K562 (cell line): ENCODE measurements around the gene RAB43. TPM values are rescaled to one million over a fixed set of nuclear protein-coding genes. Genes with fewer than 3 reads are reported as not detected.

Source experiments
- ATAC-seq: fragments of 200-7000 bp; cut with Tn5 transposase; 3 replicates; pipeline ENCODE4 v1.9.1; 2020; ENCODE audit warnings: moderate library complexity
- BruUV-seq: library from RNA; stranded (reverse); fragments of 400-500 nt; replicated peaks from 2 replicates; lab custom pipeline; 2021; lab: Mats Ljungman, UMichigan
- CTCF ChIA-PET: fragments of 300-600 bp; formaldehyde crosslinking; extraction: SDS; loops from one replicate; lab custom pipeline; 2021; ENCODE audit warnings: low intra/inter-chr PET ratio; lab: Yijun Ruan, JAX
- POLR2A ChIA-PET: fragments of 300-600, 350-650 bp; sonication (Branson Sonifier 250); formaldehyde crosslinking; extraction: SDS; loops from one replicate; lab custom pipeline; 2021; ENCODE audit warnings: antibody characterized with exemption, inconsistent platforms; lab: Yijun Ruan, JAX
- DNase-seq, 4 experiments: peaks; one replicate each; pipeline versions ENCODE4 v3.0.0 to v3.0.0-alpha.2; 2011 to 2018; ENCODE audit warnings: low spot score in 3 of 4, mixed read lengths in 3 of 4; ENCODE audit errors: extremely low read depth in 1 of 4
- FAIRE-seq: peaks from 2 replicates; lab custom pipeline; 2011; peaks lifted over from hg19 to GRCh38; lab: Jason Lieb, UNC
- H2AFZ ChIP-seq: 2 replicates; pipeline ENCODE4 v1.6.0; 2011; ENCODE audit warnings: low read depth, low read length, control low read depth, inconsistent platforms
- H3K27ac ChIP-seq: fragments of 200-600 bp; 3 replicates; pipeline ENCODE4 v1.8.0; 2011; ENCODE audit warnings: low read depth, mild to moderate bottlenecking, control low read depth, inconsistent platforms, low read length, moderate library complexity, mixed read lengths; ENCODE audit errors: extremely low read depth
- H3K27me3 ChIP-seq, 2 experiments: fragments of 300-600 bp in 1 of 2; 2 replicates in 1 of 2; 3 replicates in 1 of 2; pipeline versions ENCODE4 v1.6.0 to v1.8.0; 2011; ENCODE audit warnings: inconsistent platforms in 2 of 2, low read length in 2 of 2, mild to moderate bottlenecking in 1 of 2, mixed read lengths in 1 of 2, moderate library complexity in 1 of 2; ENCODE audit not compliant: control insufficient read depth in 2 of 2, insufficient read depth in 2 of 2
- H3K36me3 ChIP-seq: fragments of 300-600 bp; 3 replicates; pipeline ENCODE4 v1.8.0; 2011; ENCODE audit warnings: mild to moderate bottlenecking, low read length, inconsistent platforms; ENCODE audit not compliant: control insufficient read depth, insufficient read depth
- H3K4me1 ChIP-seq, 2 experiments: fragments of 200-600 bp in 1 of 2; replicated peaks in 1 of 2; 2 replicates in 1 of 2; 3 replicates in 1 of 2; pipeline versions ENCODE4 v1.5.1 to v1.8.0; 2011; ENCODE audit warnings: inconsistent platforms in 2 of 2, low read length in 2 of 2, mild to moderate bottlenecking in 1 of 2, mixed read lengths in 1 of 2, moderate library complexity in 1 of 2; ENCODE audit not compliant: control insufficient read depth in 2 of 2, insufficient read depth in 2 of 2
- H3K4me2 ChIP-seq: 2 replicates; pipeline ENCODE4 v1.6.1; 2011; ENCODE audit warnings: low read length, control low read depth, inconsistent platforms, mixed read lengths; ENCODE audit not compliant: insufficient read depth
- H3K4me3 ChIP-seq: fragments of 200-600 bp; sonication (generic), shearing (Covaris generic); 2 replicates; pipeline ENCODE4 v1.5.1; 2016; ENCODE audit warnings: control low read depth, inconsistent platforms
- H3K79me2 ChIP-seq: fragments of 200-600 bp; 3 replicates; pipeline ENCODE4 v1.8.0; 2011; ENCODE audit warnings: low read length, inconsistent platforms; ENCODE audit not compliant: control insufficient read depth, insufficient read depth
- H3K9ac ChIP-seq, 2 experiments: 2 replicates each; pipeline versions ENCODE4 v1.6.0 to v1.6.1; 2011; ENCODE audit warnings: low read depth in 2 of 2, low read length in 2 of 2, control low read depth in 1 of 2, inconsistent platforms in 1 of 2, mild to moderate bottlenecking in 1 of 2, mixed read lengths in 1 of 2; ENCODE audit not compliant: insufficient read depth in 1 of 2
- H3K9me1 ChIP-seq: one replicate; pipeline ENCODE4 v1.6.0; 2011; ENCODE audit warnings: inconsistent platforms, mild to moderate bottlenecking, low read length, moderate library complexity; ENCODE audit not compliant: control insufficient read depth, insufficient read depth
- H3K9me3 ChIP-seq: replicated peaks from 2 replicates; pipeline ENCODE4 v1.5.1; 2011; ENCODE audit warnings: low read depth, low read length, inconsistent platforms; ENCODE audit not compliant: control insufficient read depth, insufficient read depth
- H4K20me1 ChIP-seq: replicated peaks from 2 replicates; pipeline ENCODE4 v1.6.1; 2011; ENCODE audit warnings: low read length, inconsistent platforms, mixed read lengths; ENCODE audit not compliant: control insufficient read depth, insufficient read depth
- ARID1B ChIP-seq: fragments of 450-650 bp; IDR thresholded peaks from 2 replicates; pipeline ENCODE4 v1.6.1; 2016; ENCODE audit warnings: antibody characterized with exemption, mild to moderate bottlenecking, inconsistent platforms
- ATF7 ChIP-seq: fragments of 450-650 bp; IDR thresholded peaks from 2 replicates; pipeline ENCODE4 v1.7.1; 2014; ENCODE audit warnings: mild to moderate bottlenecking, moderate library complexity
- CC2D1A ChIP-seq: fragments of 450-650 bp; IDR thresholded peaks from 2 replicates; pipeline ENCODE4 v1.6.1; 2017; ENCODE audit warnings: mild to moderate bottlenecking
- CEBPB ChIP-seq: fragments of 450-650 bp; IDR thresholded peaks from 2 replicates; pipeline ENCODE4 v1.6.1; 2016; ENCODE audit warnings: missing genetic modification characterization, missing compliant biosample characterization
- CEBPG ChIP-seq, 3 experiments: fragments of 200-800 bp in 1 of 3; sonication (Bioruptor generic) in 1 of 3; sonication (generic) in 1 of 3; formaldehyde crosslinking in 1 of 3; IDR thresholded peaks in 2 of 3; conservative IDR thresholded peaks in 1 of 3; 2 replicates each; pipeline versions ENCODE4 v1.6.1 to v1.8.0; 2016 to 2022; ENCODE audit warnings: missing compliant biosample characterization in 2 of 3, missing genetic modification characterization in 2 of 3, mild to moderate bottlenecking in 1 of 3, missing genetic modification reagents in 1 of 3
- CREM ChIP-seq: IDR thresholded peaks from 2 replicates; pipeline ENCODE4 v1.6.1; 2014; ENCODE audit warnings: antibody characterized with exemption, low read depth
- CTBP1 ChIP-seq: fragments of 450-650 bp; IDR thresholded peaks from 2 replicates; pipeline ENCODE4 v1.6.1; 2016; ENCODE audit warnings: borderline replicate concordance
- ELF1 ChIP-seq: fragments of 200-800 bp; sonication (Bioruptor generic); IDR thresholded peaks from 2 replicates; pipeline ENCODE4 v1.6.1; 2016; ENCODE audit warnings: missing genetic modification characterization, missing compliant biosample characterization
- EP300 ChIP-seq: IDR thresholded peaks from 2 replicates; pipeline ENCODE4 v1.6.1; 2012; ENCODE audit warnings: low read length, improper control_type of control experiment
- FOXK2 ChIP-seq, 2 experiments: fragments of 450-650 bp; IDR thresholded peaks in 1 of 2; conservative IDR thresholded peaks in 1 of 2; 2 replicates each; pipeline ENCODE4 v1.6.1; 2016; ENCODE audit warnings: low read depth in 2 of 2, mild to moderate bottlenecking in 1 of 2
- MAFK ChIP-seq: IDR thresholded peaks from 2 replicates; pipeline ENCODE4 v1.6.1; 2011; ENCODE audit warnings: low read length, improper control_type of control experiment
- MBD2 ChIP-seq: sonication (generic); IDR thresholded peaks from 2 replicates; pipeline ENCODE4 v1.6.1; 2016; ENCODE audit warnings: low read depth, borderline replicate concordance
- POLR2A ChIP-seq: fragments of 450-650 bp; conservative IDR thresholded peaks from 2 replicates; pipeline ENCODE4 v1.6.1; 2016
- RBFOX2 ChIP-seq: fragments of 200-400 bp; formaldehyde crosslinking; IDR thresholded peaks from 2 replicates; pipeline ENCODE4 v1.6.1; 2017; ENCODE audit warnings: low read depth, mild to moderate bottlenecking, low read length, moderate library complexity
- RBM34 ChIP-seq: fragments of 200-400 bp; formaldehyde crosslinking; IDR thresholded peaks from 2 replicates; pipeline ENCODE4 v1.6.1; 2018; ENCODE audit warnings: low read length, borderline replicate concordance; ENCODE audit not compliant: insufficient read depth
- SMAD3 ChIP-seq: fragments of 450-650 bp; formaldehyde crosslinking; conservative IDR thresholded peaks from 2 replicates; pipeline ENCODE4 v1.4.0; 2020; ENCODE audit warnings: mild to moderate bottlenecking
- SMARCE1 ChIP-seq: fragments of 450-650 bp; IDR thresholded peaks from 2 replicates; pipeline ENCODE4 v1.7.1; 2016; ENCODE audit warnings: mild to moderate bottlenecking
- SP1 ChIP-seq: sonication (generic); formaldehyde crosslinking; IDR thresholded peaks from 2 replicates; pipeline ENCODE4 v1.8.1; 2022; ENCODE audit warnings: mild to moderate bottlenecking, missing genetic modification reagents
- TCF3 ChIP-seq: sonication (generic); formaldehyde crosslinking; IDR thresholded peaks from 2 replicates; pipeline ENCODE4 v1.4.0; 2020; ENCODE audit warnings: mild to moderate bottlenecking, missing genetic modification reagents
- WGBS: fragments of 100-300 bp; shearing (Covaris generic); methylation state at CpG from one replicate; pipeline ENCODE4 v1.1.6; 2016; ENCODE audit warnings: low coverage, mixed read lengths; ENCODE audit not compliant: insufficient coverage; ENCODE audit errors: missing lambda C conversion rate; 5-methylcytosine and 5-hydroxymethylcytosine counted together
- in situ Hi-C: fragments of 300-500 bp; cut with MboI; formaldehyde crosslinking; loops from 4 replicates; pipeline ENCODE4 v1.15.0; 2018; ENCODE audit warnings: inconsistent platforms, mixed read lengths
- intact Hi-C: fragments of 100-400 bp; cut with micrococcal nuclease; formaldehyde crosslinking; loops from 2 replicates; pipeline ENCODE4 v1.14.2; 2022
- polyA plus RNA-seq, 8 experiments: library from polyadenylated mRNA; depleted of rRNA in 4 of 8; stranded (reverse) in 5 of 8; unstranded in 3 of 8; fragments of >200 nt; fragmentation: Nextera tagmentation in 2 of 8; fragmentation: Illumina TruSeq in 1 of 8; extraction: Ambion mirVana in 2 of 8; extraction: Trizol in 1 of 8; gene quantifications; 2 replicates each; pipeline versions ENCODE4 v1.2.1 to v1.2.3, GENCODE V29; 2011 to 2014; ENCODE audit warnings: inconsistent platforms in 1 of 8, missing spikeins in 1 of 8
- total RNA-seq, 7 experiments: library from RNA; depleted of rRNA in 6 of 7; stranded (reverse); fragments of >200 nt in 6 of 7; fragmentation: Illumina TruSeq in 2 of 7; extraction: Trizol in 2 of 7; gene quantifications; 2 replicates each; pipeline versions ENCODE4 v1.2.1 to v1.2.3, GENCODE V29; 2011 to 2021; ENCODE audit warnings: low replicate concordance in 1 of 7
- TF ChIP-seq, protein P1 (sequence below): sonication (generic); formaldehyde crosslinking; IDR thresholded peaks from 2 replicates; pipeline ENCODE4 v1.8.1; 2022; ENCODE audit warnings: missing genetic modification reagents

The RAB43 gene
- total and polyA plus RNA-seq, 9 of the 15 experiments (the other 6 are each of a cell fraction or from before 2014, with no cell fraction given) = 0.04 to 6.8 (median 1.7) TPM; not detected in 2

DNA sequence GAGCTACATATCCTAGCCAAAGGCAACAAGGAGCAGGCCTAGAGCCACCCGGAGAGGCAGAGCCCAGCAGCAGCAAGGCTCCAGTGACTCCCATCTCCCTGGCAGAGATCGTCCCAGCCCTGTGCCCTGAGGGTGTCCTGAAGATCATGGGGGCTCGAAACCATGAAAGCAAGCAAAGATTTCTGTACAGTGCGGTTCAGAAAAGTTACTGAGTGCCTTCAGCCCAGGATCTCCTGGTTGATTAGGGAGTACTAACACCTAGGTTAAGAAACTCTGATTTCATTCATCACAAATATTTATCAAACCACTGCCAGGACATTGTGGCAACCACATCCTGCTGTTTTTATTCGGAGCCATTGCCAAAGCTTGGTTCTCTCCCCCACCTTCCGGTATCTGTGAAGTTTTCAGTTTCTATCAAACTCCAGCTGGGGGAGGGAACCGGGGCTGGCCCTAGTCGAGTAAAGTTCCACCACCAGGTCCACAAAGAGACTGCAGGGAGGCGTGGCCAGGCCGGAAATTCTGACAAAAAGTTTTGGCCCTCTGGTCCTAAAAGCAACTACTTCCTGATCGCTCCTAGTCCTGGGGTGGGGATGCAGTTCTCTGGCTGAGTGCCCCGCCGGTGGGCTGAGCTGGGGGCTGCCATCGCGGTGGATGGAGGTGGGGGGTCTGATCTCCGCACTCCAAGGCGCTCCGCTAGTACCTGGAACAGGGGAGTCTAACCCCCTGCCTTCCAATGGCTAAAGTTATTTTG lies 1.2 kb downstream of the RAB43 start (continued):
- TF ChIP-seq SP1 (CRISPR knock-in tag) (peak; percentile 62; the same call in 1 of the 2 replicates), POLR2A (0 out of 2 replicates have a peak, but pooled peaks have one; percentile 52), ELF1 (peak; percentile 53; the same call in 1 of the 2 replicates), SMAD3 (CRISPR knock-in tag) (no peak), MBD2 (no peak), MAFK (no peak)
- TF ChIP-seq, protein P1, sequence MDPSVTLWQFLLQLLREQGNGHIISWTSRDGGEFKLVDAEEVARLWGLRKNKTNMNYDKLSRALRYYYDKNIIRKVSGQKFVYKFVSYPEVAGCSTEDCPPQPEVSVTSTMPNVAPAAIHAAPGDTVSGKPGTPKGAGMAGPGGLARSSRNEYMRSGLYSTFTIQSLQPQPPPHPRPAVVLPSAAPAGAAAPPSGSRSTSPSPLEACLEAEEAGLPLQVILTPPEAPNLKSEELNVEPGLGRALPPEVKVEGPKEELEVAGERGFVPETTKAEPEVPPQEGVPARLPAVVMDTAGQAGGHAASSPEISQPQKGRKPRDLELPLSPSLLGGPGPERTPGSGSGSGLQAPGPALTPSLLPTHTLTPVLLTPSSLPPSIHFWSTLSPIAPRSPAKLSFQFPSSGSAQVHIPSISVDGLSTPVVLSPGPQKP = no peak

DNA sequence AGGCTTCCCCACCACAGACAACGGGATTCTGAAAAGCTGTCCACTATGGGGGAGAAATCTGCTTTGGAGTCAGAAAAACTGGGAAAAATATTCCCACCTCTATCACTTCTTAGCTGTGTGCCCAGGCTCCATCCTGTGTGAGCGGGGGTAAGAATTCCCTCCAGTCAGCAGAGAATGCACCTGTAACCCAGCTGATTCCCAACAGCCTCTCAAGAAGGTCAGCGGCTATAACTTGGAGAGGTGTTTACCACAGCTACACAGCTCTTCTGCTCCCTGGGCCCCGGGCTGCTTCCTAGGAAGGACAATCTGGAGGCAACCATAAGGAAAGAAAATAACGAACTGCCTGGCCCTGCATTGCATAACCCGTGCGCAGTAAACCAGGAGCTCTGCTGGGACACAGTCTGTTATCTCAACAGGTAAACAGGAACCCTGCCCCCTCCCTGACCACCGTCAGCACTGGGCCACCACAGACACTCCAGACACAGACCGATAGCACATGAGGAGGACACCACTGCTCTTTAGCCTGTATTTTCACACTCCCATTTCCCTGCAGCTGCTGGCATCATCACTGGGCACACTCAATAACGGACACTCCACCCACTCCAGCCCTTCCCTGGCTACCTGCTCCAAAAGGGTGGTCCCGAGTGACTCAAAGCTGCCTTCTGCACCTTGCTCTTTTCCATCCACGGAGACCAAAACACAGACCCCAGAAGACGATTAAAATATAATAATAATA lies 2.1 kb downstream of the RAB43 start:
- no peaks in the 10 kb centered on the region for H3K36me3 ChIP-seq
- peak in 2 of 4 experiments; percentile 33 to 54 for DNase-seq
- H3K9ac ChIP-seq = peak overlapping the region; percentile 58 to 87; a peak in 3 of 4 replicates
- in situ Hi-C loops = no loop called here
- H3K27me3 ChIP-seq = no peaks in the 10 kb centered on the region
- intact Hi-C loops = no loop called here
- peak overlapping the region; percentile 74 for H3K27ac ChIP-seq
- H3K9me3 ChIP-seq = no peaks in the 10 kb centered on the region
- ATAC-seq = peak; percentile 25
- BruUV-seq = no TSS peak
- H3K4me1 ChIP-seq = peaks cover 22 to 30% of the 10 kb centered on the region in 2 experiments
- H4K20me1 ChIP-seq = no peaks in the 10 kb centered on the region
- no peak overlapping the region for H2AFZ ChIP-seq
- FAIRE-seq = no peak
- POLR2A ChIA-PET = interaction anchor here (0.7 to 1.0 kb wide), 4 partner anchors 9 to 164 kb away, joined by 3 to 5 read pairs (median 4); partner anchors contain the start of gene COPG1
- peak overlapping the region; percentile 58 for H3K4me3 ChIP-seq
- H3K79me2 ChIP-seq = peaks cover 15% of the 10 kb centered on the region; the same call in 2 of the 3 replicates
- H3K9me1 ChIP-seq = no peaks in the 10 kb centered on the region
- peak overlapping the region; percentile 87 for H3K4me2 ChIP-seq
- WGBS = 25% methylated on average over 12 of the region's 13 CpGs
- CTCF ChIA-PET = no interaction called here
- TF ChIP-seq TCF3 (peak; percentile 27; the same call in 1 of the 2 replicates), RBM34 (no peak), EP300 (peak; percentile 46; the same call in 1 of the 2 replicates), RBFOX2 (0 out of 2 replicates have a peak, but pooled peaks have one; percentile 21), CEBPB (tag) (peak; percentile 85), ARID1B (0 out of 2 replicates have a peak, but pooled peaks have one; percentile 29), ATF7 (peak; percentile 30; the same call in 1 of the 2 replicates), CREM (peak; percentile 43; the same call in 1 of the 2 replicates), CEBPG (CRISPR knock-in tag; IDR thresholded peaks at IDR 0.05) (peak; percentile 49; the same call in 1 of the 2 replicates), CEBPG (tag; conservative IDR thresholded peaks at IDR 0.05 in 1 of 2, IDR thresholded peaks at IDR 0.05 in 1 of 2) (peak in 1 of 2 experiments; percentile 76; a peak in 2 of 4 replicates), CTBP1 (peak; percentile 66; the same call in 1 of the 2 replicates), SMARCE1 (0 out of 2 replicates have a peak, but pooled peaks have one; percentile 19), CC2D1A (no peak), FOXK2 (conservative IDR thresholded peaks at IDR 0.05 in 1 of 2, IDR thresholded peaks at IDR 0.05 in 1 of 2; ENCODE audit: low read depth in 2 of 2) (0 out of 4 replicates have a peak, but pooled peaks of 1 of the 2 experiments have one; percentile 30)
